ENCODE results near the gene NGLY1.
A peak's percentile ranks its signal among the peaks of the same experiment; 100 is the strongest.

Gene NGLY1

DNA sequence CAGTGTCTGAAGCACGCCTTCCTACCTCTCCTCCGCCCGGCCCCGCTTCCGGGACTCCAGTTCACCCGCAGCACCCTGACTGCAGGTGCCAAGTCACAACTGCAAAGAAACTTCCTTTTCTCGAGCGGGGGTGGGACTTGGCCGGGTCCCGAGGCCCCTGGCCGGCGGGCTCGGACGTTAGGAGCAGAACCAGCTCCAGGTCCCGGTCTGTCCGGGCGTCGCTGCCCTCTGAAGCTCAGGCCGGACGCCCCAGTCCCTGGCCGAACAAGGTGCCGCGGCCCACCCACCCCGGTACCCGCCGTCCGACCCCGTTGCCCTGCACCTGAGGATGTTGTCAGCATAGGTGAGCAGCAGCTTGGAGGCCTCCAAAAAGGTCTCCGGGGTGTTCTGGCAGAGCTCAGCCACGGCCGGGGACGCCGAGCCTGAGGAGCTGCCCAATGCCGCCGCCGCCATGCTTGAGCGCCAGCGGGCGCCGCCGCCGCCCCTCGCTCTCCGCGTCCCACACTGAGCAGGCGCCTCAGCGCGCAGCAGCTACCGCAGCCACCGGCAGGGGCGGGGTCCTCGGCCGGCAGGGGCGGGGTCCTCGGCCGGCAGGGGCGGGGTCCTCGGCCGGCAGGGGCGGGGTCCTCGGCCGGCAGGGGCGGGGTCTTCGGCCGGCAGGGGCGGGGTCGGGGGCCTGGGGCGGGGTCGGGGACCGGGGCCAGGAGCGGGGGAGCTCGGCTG is at the start of gene NGLY1:
NGLY1 (minus strand) TSS at position 506 of the 723 bp plus-strand sequence; CDS start at position 453, 53 bp downstream.
- no peaks in the 10 kb centered on the region for H3K27me3 ChIP-seq (ENCODE audit: insufficient read depth, low read depth, severe bottlenecking)
- TF ChIP-seq, protein P1, sequence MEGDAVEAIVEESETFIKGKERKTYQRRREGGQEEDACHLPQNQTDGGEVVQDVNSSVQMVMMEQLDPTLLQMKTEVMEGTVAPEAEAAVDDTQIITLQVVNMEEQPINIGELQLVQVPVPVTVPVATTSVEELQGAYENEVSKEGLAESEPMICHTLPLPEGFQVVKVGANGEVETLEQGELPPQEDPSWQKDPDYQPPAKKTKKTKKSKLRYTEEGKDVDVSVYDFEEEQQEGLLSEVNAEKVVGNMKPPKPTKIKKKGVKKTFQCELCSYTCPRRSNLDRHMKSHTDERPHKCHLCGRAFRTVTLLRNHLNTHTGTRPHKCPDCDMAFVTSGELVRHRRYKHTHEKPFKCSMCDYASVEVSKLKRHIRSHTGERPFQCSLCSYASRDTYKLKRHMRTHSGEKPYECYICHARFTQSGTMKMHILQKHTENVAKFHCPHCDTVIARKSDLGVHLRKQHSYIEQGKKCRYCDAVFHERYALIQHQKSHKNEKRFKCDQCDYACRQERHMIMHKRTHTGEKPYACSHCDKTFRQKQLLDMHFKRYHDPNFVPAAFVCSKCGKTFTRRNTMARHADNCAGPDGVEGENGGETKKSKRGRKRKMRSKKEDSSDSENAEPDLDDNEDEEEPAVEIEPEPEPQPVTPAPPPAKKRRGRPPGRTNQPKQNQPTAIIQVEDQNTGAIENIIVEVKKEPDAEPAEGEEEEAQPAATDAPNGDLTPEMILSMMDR (IDR thresholded peaks at IDR 0.05; ENCODE audit: low read depth, low read length), result 0 out of 2 replicates have a peak, but pooled peaks have one; percentile 2
- peaks cover under 1% of the 10 kb centered on the region for H3K36me3 ChIP-seq
- no peaks in the 10 kb centered on the region for H3K9me3 ChIP-seq (ENCODE audit: severe bottlenecking)
- H3K4me3 ChIP-seq (ENCODE audit: low read depth, low read length), result peak within 1 kb of the TSS; percentile 70
- peak within 1 kb of the TSS; percentile 58 for H3K27ac ChIP-seq
- DNase-seq, result peak; percentile 86

DNA sequence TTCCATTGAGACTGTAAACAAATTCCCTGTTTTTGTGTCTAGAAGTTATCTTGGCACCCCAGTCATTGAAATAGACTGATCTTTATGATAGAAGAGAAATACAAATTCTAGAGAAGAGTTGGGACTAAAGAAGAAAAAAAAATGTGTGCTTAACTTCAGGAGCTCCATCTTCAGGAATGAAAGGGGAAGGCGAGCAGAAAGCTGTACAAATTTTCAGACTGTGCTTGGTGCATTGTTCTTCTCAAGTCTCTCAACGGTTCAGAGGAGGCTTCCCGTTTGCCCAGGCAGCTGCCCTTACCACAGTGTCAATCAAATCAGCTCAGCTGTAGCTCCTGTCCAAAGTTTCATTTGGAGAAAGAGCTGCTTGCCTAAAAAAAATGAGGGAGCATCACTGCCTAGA is 48.3 kb upstream of the NGLY1 start:
- TF ChIP-seq, protein P1 (IDR thresholded peaks at IDR 0.05; ENCODE audit: low read depth, low read length), result peak; percentile 43; the same call in 1 of the 2 replicates
- no peaks in the 10 kb centered on the region for H3K27me3 ChIP-seq (ENCODE audit: insufficient read depth, low read depth, severe bottlenecking)
- no peaks in the 10 kb centered on the region for H3K36me3 ChIP-seq
- DNase-seq, result peak; percentile 33
- H3K4me3 ChIP-seq (ENCODE audit: low read depth, low read length), result no peak overlapping the region
- no peaks in the 10 kb centered on the region for H3K9me3 ChIP-seq (ENCODE audit: severe bottlenecking)
- no peak overlapping the region for H3K27ac ChIP-seq

DNA sequence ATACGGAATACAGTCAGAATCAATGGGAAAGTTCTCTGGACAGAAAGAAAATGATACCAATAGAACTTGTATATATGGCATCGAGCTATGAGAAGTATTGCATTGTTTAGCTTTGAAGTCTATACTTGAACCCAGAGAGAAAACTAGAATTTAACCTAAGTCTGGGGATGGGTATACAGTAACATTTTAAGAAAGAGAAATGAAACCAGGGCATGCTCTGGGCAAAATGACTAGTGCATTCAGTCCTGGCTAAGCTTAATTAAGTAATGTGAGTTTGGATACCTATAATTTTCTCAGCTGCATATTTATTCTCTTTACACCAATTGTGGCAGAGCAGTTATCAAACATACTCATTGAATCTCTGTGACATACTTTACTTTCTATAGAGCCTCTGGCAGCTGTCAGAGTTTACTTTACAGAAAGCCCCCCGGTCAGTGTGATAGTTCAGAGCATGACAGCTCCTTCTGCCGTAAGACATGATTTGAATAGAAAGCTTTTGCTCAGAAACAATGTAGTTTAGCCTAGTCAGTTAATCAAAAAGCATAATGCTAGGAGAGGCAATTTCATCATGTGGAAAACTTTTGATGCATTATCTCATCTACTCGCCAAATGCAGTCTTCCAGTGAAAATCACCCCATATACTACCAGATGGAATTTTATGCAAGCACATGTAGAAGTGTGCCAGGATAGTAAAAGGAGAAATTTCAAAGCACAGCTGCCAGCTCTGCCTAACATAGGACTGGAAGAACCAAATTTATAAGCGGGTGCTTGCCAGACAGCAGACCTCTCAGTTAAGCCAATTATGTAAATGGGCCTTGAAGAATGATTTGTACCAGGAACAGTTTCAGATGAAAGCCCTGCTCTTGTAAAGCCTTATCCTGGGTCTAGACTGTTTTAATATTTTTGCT is 47.4 kb upstream of the NGLY1 start:
- Histone ChIP-seq H3K4me3 (ENCODE audit: low read depth, low read length) (no peak overlapping the region), H3K36me3 (no peaks in the 10 kb centered on the region), H3K9me3 (ENCODE audit: severe bottlenecking) (no peaks in the 10 kb centered on the region), H3K27me3 (ENCODE audit: insufficient read depth, low read depth, severe bottlenecking) (no peaks in the 10 kb centered on the region), H3K27ac (no peak overlapping the region; the same call in 1 of the 2 replicates)
- TF ChIP-seq, protein P1 (IDR thresholded peaks at IDR 0.05; ENCODE audit: low read depth, low read length), result no peak
- no peak for DNase-seq

GRCh38 chr3:25826510-25826909 is 43.3 kb upstream of the NGLY1 start:
- H3K4me3 ChIP-seq (ENCODE audit: low read depth, low read length), result no peak overlapping the region
- H3K27me3 ChIP-seq (ENCODE audit: insufficient read depth, low read depth, severe bottlenecking), result no peaks in the 10 kb centered on the region
- TF ChIP-seq, protein P1 (IDR thresholded peaks at IDR 0.05; ENCODE audit: low read depth, low read length), result no peak
- no peaks in the 10 kb centered on the region for H3K36me3 ChIP-seq
- no peak for DNase-seq
- H3K9me3 ChIP-seq (ENCODE audit: severe bottlenecking), result no peaks in the 10 kb centered on the region
- no peak overlapping the region for H3K27ac ChIP-seq

DNA sequence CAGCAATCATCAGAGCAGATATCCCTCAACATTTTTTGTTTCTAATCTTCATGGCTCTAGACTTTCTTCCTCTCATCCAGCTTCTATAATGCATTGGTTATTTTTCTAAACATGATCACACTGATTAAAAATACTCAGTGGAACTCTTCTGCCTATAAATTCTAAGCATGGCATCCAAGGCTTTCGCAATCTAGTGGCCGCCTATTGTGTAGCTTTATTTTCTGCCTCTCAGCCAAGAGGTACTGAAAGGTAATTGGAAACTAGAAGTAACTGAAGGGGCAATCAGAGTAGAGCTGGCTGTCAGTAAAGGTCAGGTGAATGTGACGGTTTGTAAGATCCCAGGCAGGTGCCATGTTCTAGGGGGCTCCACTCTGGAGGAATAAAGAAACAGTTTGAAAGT is 40.1 kb upstream of the NGLY1 start:
- TF ChIP-seq, protein P1 (IDR thresholded peaks at IDR 0.05; ENCODE audit: low read depth, low read length), result no peak
- DNase-seq, result no peak
- Histone ChIP-seq H3K9me3 (ENCODE audit: severe bottlenecking) (no peaks in the 10 kb centered on the region), H3K27ac (no peak overlapping the region), H3K36me3 (no peaks in the 10 kb centered on the region), H3K4me3 (ENCODE audit: low read depth, low read length) (no peak overlapping the region), H3K27me3 (ENCODE audit: insufficient read depth, low read depth, severe bottlenecking) (no peaks in the 10 kb centered on the region)

All from WERI-Rb-1 (cell line).